GM23338 (cell line): ENCODE data around the gene TNNI2. TPM values are rescaled to one million over a fixed set of nuclear protein-coding genes. Genes with fewer than 3 reads are reported as not detected.
A peak's percentile ranks its signal among the peaks of the same experiment; 100 is the strongest.

Experiments used
- ATAC-seq: fragments of 200-7000 bp; cut with Tn5 transposase; 3 replicates; pipeline ENCODE4 v1.9.1; 2020
- DNase-seq: peaks from one replicate; pipeline ENCODE4 v3.0.0-alpha.2; 2015; ENCODE audit warnings: low spot score
- H2AFZ ChIP-seq: fragments of 200-600 bp; sonication (generic); 2 replicates; pipeline ENCODE4 v1.8.0; 2016; ENCODE audit warnings: antibody characterized with exemption, mild to moderate bottlenecking, moderate library complexity
- H3F3A ChIP-seq: fragments of 200-600 bp; sonication (generic); replicated peaks from 2 replicates; pipeline ENCODE4 v1.8.0; 2017; ENCODE audit warnings: antibody characterized with exemption, mixed run types, low read depth
- H3K27ac ChIP-seq: fragments of 200-600 bp; sonication (generic); 2 replicates; pipeline ENCODE4 v1.6.1; 2016; ENCODE audit warnings: low read depth
- H3K27me3 ChIP-seq: fragments of 200-600 bp; sonication (generic); 2 replicates; pipeline ENCODE4 v1.8.0; 2016; ENCODE audit warnings: mild to moderate bottlenecking, mixed run types, moderate library complexity; ENCODE audit not compliant: insufficient read depth
- H3K36me3 ChIP-seq: fragments of 200-600 bp; sonication (generic); 2 replicates; pipeline ENCODE4 v1.8.0; 2016; ENCODE audit warnings: mild to moderate bottlenecking; ENCODE audit not compliant: insufficient read depth
- H3K4me1 ChIP-seq: fragments of 200-600 bp; sonication (generic); 2 replicates; pipeline ENCODE4 v1.8.0; 2016; ENCODE audit warnings: mild to moderate bottlenecking, moderate library complexity; ENCODE audit not compliant: insufficient read depth
- H3K4me2 ChIP-seq: fragments of 200-600 bp; sonication (generic); 2 replicates; pipeline ENCODE4 v1.7.1; 2017; ENCODE audit warnings: mixed run types
- H3K4me3 ChIP-seq: fragments of 200-600 bp; sonication (generic); 2 replicates; pipeline ENCODE4 v1.6.1; 2016; ENCODE audit warnings: mixed run types
- H3K79me2 ChIP-seq: fragments of 200-600 bp; sonication (generic); replicated peaks from 2 replicates; pipeline ENCODE4 v1.8.0; 2017; ENCODE audit warnings: mild to moderate bottlenecking; ENCODE audit not compliant: insufficient read depth
- H3K9me2 ChIP-seq: fragments of 200-600 bp; sonication (generic); 2 replicates; pipeline ENCODE4 v1.8.0; 2017; ENCODE audit not compliant: insufficient read depth
- H4K20me1 ChIP-seq: fragments of 200-600 bp; sonication (generic); replicated peaks from 2 replicates; pipeline ENCODE4 v1.8.0; 2017; ENCODE audit warnings: mild to moderate bottlenecking; ENCODE audit not compliant: insufficient read depth
- H3K27ac Mint-ChIP-seq: 2 replicates; pipeline ENCODE4 v1.8.0; 2020; ENCODE audit warnings: inconsistent platforms, mild to moderate bottlenecking, moderate library complexity, mixed read lengths
- H3K27me3 Mint-ChIP-seq: 3 replicates; pipeline ENCODE4 v1.8.0; 2022; ENCODE audit warnings: low read depth, mild to moderate bottlenecking, moderate library complexity, mixed read lengths, inconsistent platforms; ENCODE audit not compliant: insufficient read depth, poor library complexity
- H3K36me3 Mint-ChIP-seq: 3 replicates; pipeline ENCODE4 v1.8.0; 2021; ENCODE audit warnings: low read depth, mild to moderate bottlenecking, inconsistent platforms, moderate library complexity, mixed read lengths
- H3K4me1 Mint-ChIP-seq: 3 replicates; pipeline ENCODE4 v1.8.0; 2020; ENCODE audit warnings: mild to moderate bottlenecking, inconsistent platforms, mixed read lengths
- H3K4me3 Mint-ChIP-seq: 3 replicates; pipeline ENCODE4 v1.8.0; 2021; ENCODE audit warnings: moderate library complexity, mild to moderate bottlenecking, inconsistent platforms, mixed read lengths
- H3K9me3 Mint-ChIP-seq: 3 replicates; pipeline ENCODE4 v1.8.0; 2020; ENCODE audit warnings: moderate library complexity, mild to moderate bottlenecking, inconsistent platforms, mixed read lengths
- CREB1 ChIP-seq: fragments of 250-450 bp; sonication (Bioruptor Pico); IDR thresholded peaks from 2 replicates; pipeline ENCODE4 v1.5.0; 2020; ENCODE audit warnings: low read depth, mild to moderate bottlenecking, moderate library complexity
- EZH2phosphoT487 ChIP-seq: fragments of 200-600 bp; sonication (generic); IDR thresholded peaks from one replicate; pipeline ENCODE4 v1.8.1; 2018; ENCODE audit warnings: antibody characterized with exemption; ENCODE audit not compliant: unreplicated experiment
- JUNB ChIP-seq: IDR thresholded peaks from one replicate; pipeline ENCODE4 v1.6.1; 2016; ENCODE audit warnings: antibody characterized with exemption; ENCODE audit not compliant: unreplicated experiment
- ZNF331 ChIP-seq: fragments of 250-450 bp; sonication (Bioruptor Pico); IDR thresholded peaks from 2 replicates; pipeline ENCODE4 v1.5.0; 2020; ENCODE audit warnings: low read depth, mild to moderate bottlenecking, moderate library complexity
- polyA plus RNA-seq: library from polyadenylated mRNA; unstranded; fragments of >200 nt; fragmentation: Nextera tagmentation; extraction: Ambion mirVana; gene quantifications from 2 replicates; pipeline ENCODE4 v1.2.1, GENCODE V29; 2016
- total RNA-seq: library from RNA; depleted of rRNA; stranded (reverse); fragments of >200 nt; shearing (Covaris generic); gene quantifications from 2 replicates; pipeline ENCODE4 v1.2.3, GENCODE V29; 2014
- TF ChIP-seq, protein P1 (sequence below), 2 experiments: fragments of 200-600 bp in 1 of 2; sonication (generic) in 1 of 2; conservative IDR thresholded peaks; 2 replicates each; pipeline versions ENCODE4 v1.5.1 to v1.6.1; 2016 to 2017; ENCODE audit warnings: antibody characterized with exemption in 2 of 2, low read depth in 2 of 2, mild to moderate bottlenecking in 2 of 2, moderate library complexity in 1 of 2
- TF ChIP-seq, protein P2 (sequence below): IDR thresholded peaks from 2 replicates; pipeline ENCODE4 v1.6.1; 2016; ENCODE audit warnings: antibody characterized with exemption
- TF ChIP-seq, protein P3 (sequence below): fragments of 250-450 bp; sonication (Bioruptor Pico); IDR thresholded peaks from 2 replicates; pipeline ENCODE4 v1.5.0; 2020; ENCODE audit warnings: mild to moderate bottlenecking, moderate library complexity

Gene TNNI2
- total and polyA plus RNA-seq, 2 experiments from 2014 or later: not detected

DNA sequence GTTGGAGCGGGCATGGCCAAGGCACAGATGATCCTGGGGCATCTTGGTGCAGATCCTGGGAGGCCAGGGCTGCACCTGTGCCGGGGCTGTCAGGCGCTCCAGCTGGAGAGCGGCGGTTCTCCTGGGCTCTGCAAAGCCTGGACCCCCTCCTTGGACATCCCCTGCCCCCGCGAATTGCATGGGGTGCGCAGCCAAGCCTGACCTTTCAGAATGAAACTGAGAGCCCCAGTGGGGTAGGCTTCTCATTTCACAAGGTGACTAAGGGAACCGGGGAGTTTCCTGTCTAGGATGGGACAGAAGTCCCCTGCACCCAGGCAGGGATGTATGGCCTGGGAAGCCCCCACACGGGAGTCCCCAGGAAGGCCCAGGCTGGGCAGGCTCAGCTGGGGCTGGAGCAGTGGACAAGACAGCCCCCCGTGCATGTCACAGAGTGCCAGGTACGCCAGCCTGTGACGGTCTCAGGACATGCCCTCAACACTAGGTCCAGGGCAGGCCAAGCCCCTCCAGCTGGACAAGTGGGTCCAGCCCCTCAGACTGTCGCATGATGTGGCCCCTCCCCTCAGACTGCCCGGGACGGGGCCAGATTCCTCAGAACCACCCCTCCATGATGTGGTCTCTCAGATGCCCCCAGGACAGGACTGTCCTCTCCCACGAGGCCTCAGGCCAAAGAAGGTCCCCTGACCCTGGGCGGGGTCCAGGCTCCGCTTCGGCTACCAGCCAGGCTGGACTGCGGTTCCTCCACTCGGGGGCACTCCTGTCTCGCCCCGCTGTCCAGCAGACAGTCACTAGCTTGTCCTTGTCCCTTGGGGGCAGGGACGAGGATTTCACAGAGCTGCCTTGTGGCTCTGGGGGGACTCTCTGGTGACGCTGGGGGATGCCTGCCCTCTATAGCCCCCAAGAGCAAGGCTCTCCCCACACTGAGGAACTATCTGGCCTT is 16.4 kb downstream of the TNNI2 start:
- Histone ChIP-seq H3K4me1 (no peaks in the 10 kb centered on the region), H3K27me3 (no peaks in the 10 kb centered on the region), H3K9me2 (no peaks in the 10 kb centered on the region), H2AFZ (no peak overlapping the region), H3F3A (no peaks in the 10 kb centered on the region), H3K79me2 (no peaks in the 10 kb centered on the region), H3K36me3 (no peaks in the 10 kb centered on the region), H3K27ac (no peak overlapping the region), H4K20me1 (no peaks in the 10 kb centered on the region), H3K4me3 (no peak overlapping the region), H3K4me2 (no peak overlapping the region)
- no peak overlapping the region for H3K4me3 Mint-ChIP-seq
- DNase-seq: no peak
- H3K9me3 Mint-ChIP-seq: no peaks in the 10 kb centered on the region
- no peak overlapping the region for H3K27ac Mint-ChIP-seq
- no peak for ATAC-seq
- H3K36me3 Mint-ChIP-seq: no peaks in the 10 kb centered on the region
- no peaks in the 10 kb centered on the region for H3K4me1 Mint-ChIP-seq
- TF ChIP-seq, protein P1, sequence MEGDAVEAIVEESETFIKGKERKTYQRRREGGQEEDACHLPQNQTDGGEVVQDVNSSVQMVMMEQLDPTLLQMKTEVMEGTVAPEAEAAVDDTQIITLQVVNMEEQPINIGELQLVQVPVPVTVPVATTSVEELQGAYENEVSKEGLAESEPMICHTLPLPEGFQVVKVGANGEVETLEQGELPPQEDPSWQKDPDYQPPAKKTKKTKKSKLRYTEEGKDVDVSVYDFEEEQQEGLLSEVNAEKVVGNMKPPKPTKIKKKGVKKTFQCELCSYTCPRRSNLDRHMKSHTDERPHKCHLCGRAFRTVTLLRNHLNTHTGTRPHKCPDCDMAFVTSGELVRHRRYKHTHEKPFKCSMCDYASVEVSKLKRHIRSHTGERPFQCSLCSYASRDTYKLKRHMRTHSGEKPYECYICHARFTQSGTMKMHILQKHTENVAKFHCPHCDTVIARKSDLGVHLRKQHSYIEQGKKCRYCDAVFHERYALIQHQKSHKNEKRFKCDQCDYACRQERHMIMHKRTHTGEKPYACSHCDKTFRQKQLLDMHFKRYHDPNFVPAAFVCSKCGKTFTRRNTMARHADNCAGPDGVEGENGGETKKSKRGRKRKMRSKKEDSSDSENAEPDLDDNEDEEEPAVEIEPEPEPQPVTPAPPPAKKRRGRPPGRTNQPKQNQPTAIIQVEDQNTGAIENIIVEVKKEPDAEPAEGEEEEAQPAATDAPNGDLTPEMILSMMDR (conservative IDR thresholded peaks at IDR 0.05; ENCODE audit: low read depth in 2 of 2): peak in 1 of 2 experiments; percentile 29; a peak in 2 of 4 replicates
- TF ChIP-seq JUNB: no peak
- H3K27me3 Mint-ChIP-seq: peaks cover 3% of the 10 kb centered on the region

DNA sequence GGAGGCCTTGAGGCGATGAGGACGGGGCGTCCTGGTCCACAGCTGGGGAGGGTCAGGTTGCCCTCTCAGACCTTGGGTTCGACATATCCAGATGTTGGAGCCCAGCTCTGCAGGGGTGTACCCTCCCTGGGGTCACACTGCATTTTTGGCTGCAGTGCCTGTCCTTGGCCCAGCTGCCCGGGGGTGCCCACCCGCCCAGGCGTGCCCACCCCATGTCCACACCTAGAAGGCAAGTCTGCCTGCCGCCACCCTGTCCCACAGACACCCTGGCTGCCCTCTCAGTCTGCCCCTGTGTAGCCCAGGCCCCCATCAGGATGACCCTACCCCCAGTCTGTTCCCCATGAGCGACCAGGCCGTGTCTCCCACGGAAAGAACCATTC is 17.1 kb downstream of the TNNI2 start:
- H3K27ac Mint-ChIP-seq: no peak overlapping the region
- TF ChIP-seq CREB1 (CRISPR knock-in tag) (no peak), ZNF331 (CRISPR knock-in tag) (no peak), EZH2phosphoT487 (no peak)
- TF ChIP-seq, protein P2, sequence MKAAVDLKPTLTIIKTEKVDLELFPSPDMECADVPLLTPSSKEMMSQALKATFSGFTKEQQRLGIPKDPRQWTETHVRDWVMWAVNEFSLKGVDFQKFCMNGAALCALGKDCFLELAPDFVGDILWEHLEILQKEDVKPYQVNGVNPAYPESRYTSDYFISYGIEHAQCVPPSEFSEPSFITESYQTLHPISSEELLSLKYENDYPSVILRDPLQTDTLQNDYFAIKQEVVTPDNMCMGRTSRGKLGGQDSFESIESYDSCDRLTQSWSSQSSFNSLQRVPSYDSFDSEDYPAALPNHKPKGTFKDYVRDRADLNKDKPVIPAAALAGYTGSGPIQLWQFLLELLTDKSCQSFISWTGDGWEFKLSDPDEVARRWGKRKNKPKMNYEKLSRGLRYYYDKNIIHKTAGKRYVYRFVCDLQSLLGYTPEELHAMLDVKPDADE: no peak
- TF ChIP-seq, protein P3, sequence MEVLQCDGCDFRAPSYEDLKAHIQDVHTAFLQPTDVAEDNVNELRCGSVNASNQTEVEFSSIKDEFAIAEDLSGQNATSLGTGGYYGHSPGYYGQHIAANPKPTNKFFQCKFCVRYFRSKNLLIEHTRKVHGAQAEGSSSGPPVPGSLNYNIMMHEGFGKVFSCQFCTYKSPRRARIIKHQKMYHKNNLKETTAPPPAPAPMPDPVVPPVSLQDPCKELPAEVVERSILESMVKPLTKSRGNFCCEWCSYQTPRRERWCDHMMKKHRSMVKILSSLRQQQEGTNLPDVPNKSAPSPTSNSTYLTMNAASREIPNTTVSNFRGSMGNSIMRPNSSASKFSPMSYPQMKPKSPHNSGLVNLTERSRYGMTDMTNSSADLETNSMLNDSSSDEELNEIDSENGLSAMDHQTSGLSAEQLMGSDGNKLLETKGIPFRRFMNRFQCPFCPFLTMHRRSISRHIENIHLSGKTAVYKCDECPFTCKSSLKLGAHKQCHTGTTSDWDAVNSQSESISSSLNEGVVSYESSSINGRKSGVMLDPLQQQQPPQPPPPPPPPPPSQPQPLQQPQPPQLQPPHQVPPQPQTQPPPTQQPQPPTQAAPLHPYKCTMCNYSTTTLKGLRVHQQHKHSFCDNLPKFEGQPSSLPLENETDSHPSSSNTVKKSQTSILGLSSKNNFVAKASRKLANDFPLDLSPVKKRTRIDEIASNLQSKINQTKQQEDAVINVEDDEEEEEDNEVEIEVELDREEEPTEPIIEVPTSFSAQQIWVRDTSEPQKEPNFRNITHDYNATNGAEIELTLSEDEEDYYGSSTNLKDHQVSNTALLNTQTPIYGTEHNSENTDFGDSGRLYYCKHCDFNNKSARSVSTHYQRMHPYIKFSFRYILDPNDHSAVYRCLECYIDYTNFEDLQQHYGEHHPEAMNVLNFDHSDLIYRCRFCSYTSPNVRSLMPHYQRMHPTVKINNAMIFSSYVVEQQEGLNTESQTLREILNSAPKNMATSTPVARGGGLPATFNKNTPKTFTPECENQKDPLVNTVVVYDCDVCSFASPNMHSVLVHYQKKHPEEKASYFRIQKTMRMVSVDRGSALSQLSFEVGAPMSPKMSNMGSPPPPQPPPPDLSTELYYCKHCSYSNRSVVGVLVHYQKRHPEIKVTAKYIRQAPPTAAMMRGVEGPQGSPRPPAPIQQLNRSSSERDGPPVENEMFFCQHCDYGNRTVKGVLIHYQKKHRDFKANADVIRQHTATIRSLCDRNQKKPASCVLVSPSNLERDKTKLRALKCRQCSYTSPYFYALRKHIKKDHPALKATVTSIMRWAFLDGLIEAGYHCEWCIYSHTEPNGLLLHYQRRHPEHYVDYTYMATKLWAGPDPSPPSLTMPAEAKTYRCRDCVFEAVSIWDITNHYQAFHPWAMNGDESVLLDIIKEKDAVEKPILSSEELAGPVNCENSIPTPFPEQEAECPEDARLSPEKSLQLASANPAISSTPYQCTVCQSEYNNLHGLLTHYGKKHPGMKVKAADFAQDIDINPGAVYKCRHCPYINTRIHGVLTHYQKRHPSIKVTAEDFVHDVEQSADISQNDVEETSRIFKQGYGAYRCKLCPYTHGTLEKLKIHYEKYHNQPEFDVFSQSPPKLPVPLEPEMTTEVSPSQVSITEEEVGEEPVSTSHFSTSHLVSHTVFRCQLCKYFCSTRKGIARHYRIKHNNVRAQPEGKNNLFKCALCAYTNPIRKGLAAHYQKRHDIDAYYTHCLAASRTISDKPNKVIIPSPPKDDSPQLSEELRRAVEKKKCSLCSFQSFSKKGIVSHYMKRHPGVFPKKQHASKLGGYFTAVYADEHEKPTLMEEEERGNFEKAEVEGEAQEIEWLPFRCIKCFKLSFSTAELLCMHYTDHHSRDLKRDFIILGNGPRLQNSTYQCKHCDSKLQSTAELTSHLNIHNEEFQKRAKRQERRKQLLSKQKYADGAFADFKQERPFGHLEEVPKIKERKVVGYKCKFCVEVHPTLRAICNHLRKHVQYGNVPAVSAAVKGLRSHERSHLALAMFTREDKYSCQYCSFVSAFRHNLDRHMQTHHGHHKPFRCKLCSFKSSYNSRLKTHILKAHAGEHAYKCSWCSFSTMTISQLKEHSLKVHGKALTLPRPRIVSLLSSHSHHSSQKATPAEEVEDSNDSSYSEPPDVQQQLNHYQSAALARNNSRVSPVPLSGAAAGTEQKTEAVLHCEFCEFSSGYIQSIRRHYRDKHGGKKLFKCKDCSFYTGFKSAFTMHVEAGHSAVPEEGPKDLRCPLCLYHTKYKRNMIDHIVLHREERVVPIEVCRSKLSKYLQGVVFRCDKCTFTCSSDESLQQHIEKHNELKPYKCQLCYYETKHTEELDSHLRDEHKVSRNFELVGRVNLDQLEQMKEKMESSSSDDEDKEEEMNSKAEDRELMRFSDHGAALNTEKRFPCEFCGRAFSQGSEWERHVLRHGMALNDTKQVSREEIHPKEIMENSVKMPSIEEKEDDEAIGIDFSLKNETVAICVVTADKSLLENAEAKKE (CRISPR knock-in tag): no peak

More for the DNA sequence above, 17.1 kb downstream of the TNNI2 start:
- Mint-ChIP-seq H3K9me3 (no peaks in the 10 kb centered on the region), H3K4me3 (no peak overlapping the region), H3K27me3 (peaks cover under 1% of the 10 kb centered on the region), H3K4me1 (no peaks in the 10 kb centered on the region), H3K36me3 (no peaks in the 10 kb centered on the region)
- no peaks in the 10 kb centered on the region for H4K20me1 ChIP-seq
- H3K9me2 ChIP-seq: no peaks in the 10 kb centered on the region
- H3K4me1 ChIP-seq: no peaks in the 10 kb centered on the region
- H3K4me2 ChIP-seq: no peak overlapping the region
- H3F3A ChIP-seq: no peaks in the 10 kb centered on the region
- DNase-seq (no peak), ATAC-seq (no peak)
- no peaks in the 10 kb centered on the region for H3K79me2 ChIP-seq
- no peaks in the 10 kb centered on the region for H3K27me3 ChIP-seq
- H3K36me3 ChIP-seq: no peaks in the 10 kb centered on the region
- no peak overlapping the region for H3K4me3 ChIP-seq
- H2AFZ ChIP-seq: no peak overlapping the region
- no peak overlapping the region for H3K27ac ChIP-seq
